HEK293 (cell line): ENCODE data around the gene SDS.

Source experiments
- FEZF1 ChIP-seq: fragments of 450-650 bp; formaldehyde crosslinking; IDR thresholded peaks from 2 replicates; pipeline ENCODE4 v1.5.1; 2016; ENCODE audit warnings: missing biosample characterization, missing genetic modification characterization
- GLIS2 ChIP-seq: fragments of 450-650 bp; formaldehyde crosslinking; IDR thresholded peaks from 2 replicates; pipeline ENCODE4 v1.5.1; 2016; ENCODE audit warnings: missing biosample characterization, missing genetic modification characterization
- OSR2 ChIP-seq: fragments of 450-650 bp; formaldehyde crosslinking; IDR thresholded peaks from 2 replicates; pipeline ENCODE4 v1.5.1; 2016; ENCODE audit warnings: missing biosample characterization, missing genetic modification characterization
- ZBTB11 ChIP-seq: fragments of 450-650 bp; formaldehyde crosslinking; conservative IDR thresholded peaks from 2 replicates; pipeline ENCODE4 v1.5.1; 2016; ENCODE audit warnings: low read depth, missing biosample characterization, missing genetic modification characterization
- ZBTB17 ChIP-seq: fragments of 450-650 bp; formaldehyde crosslinking; IDR thresholded peaks from 2 replicates; pipeline ENCODE4 v1.5.1; 2016; ENCODE audit warnings: missing biosample characterization, missing genetic modification characterization
- ZIC2 ChIP-seq: fragments of 450-650 bp; formaldehyde crosslinking; IDR thresholded peaks from 2 replicates; pipeline ENCODE4 v1.5.1; 2016; ENCODE audit warnings: missing biosample characterization, missing genetic modification characterization
- ZNF121 ChIP-seq: fragments of 450-650 bp; formaldehyde crosslinking; IDR thresholded peaks from 2 replicates; pipeline ENCODE4 v1.5.1; 2016; ENCODE audit warnings: missing biosample characterization, missing genetic modification characterization
- ZNF184 ChIP-seq: fragments of 450-650 bp; IDR thresholded peaks from 2 replicates; pipeline ENCODE4 v1.5.1; 2018; ENCODE audit warnings: missing biosample characterization, mild to moderate bottlenecking, missing genetic modification characterization
- ZNF211 ChIP-seq: fragments of 450-650 bp; formaldehyde crosslinking; IDR thresholded peaks from 2 replicates; pipeline ENCODE4 v1.5.1; 2016; ENCODE audit warnings: low read depth, missing biosample characterization, missing genetic modification characterization
- ZNF214 ChIP-seq: fragments of 450-650 bp; formaldehyde crosslinking; IDR thresholded peaks from 2 replicates; pipeline ENCODE4 v1.5.1; 2017; ENCODE audit warnings: missing biosample characterization, mild to moderate bottlenecking, missing genetic modification characterization, borderline replicate concordance
- ZNF23 ChIP-seq: fragments of 450-650 bp; formaldehyde crosslinking; IDR thresholded peaks from 2 replicates; pipeline ENCODE4 v1.5.1; 2016; ENCODE audit warnings: missing biosample characterization, missing genetic modification characterization, borderline replicate concordance
- ZNF280C ChIP-seq: fragments of 450-650 bp; formaldehyde crosslinking; IDR thresholded peaks from 2 replicates; pipeline ENCODE4 v1.5.1; 2016; ENCODE audit warnings: missing biosample characterization, missing genetic modification characterization
- ZNF366 ChIP-seq: fragments of 450-650 bp; formaldehyde crosslinking; conservative IDR thresholded peaks from 2 replicates; pipeline ENCODE4 v1.5.1; 2016; ENCODE audit warnings: missing biosample characterization, missing genetic modification characterization
- ZNF398 ChIP-seq: fragments of 450-650 bp; formaldehyde crosslinking; IDR thresholded peaks from 2 replicates; pipeline ENCODE4 v1.5.1; 2017; ENCODE audit warnings: missing biosample characterization, missing genetic modification characterization
- ZNF518A ChIP-seq: fragments of 450-650 bp; formaldehyde crosslinking; conservative IDR thresholded peaks from 2 replicates; pipeline ENCODE4 v1.5.1; 2016; ENCODE audit warnings: low read depth, missing biosample characterization, missing genetic modification characterization
- ZNF639 ChIP-seq: fragments of 450-650 bp; formaldehyde crosslinking; IDR thresholded peaks from 2 replicates; pipeline ENCODE4 v1.5.1; 2016; ENCODE audit warnings: missing biosample characterization, missing genetic modification characterization
- ZNF660 ChIP-seq: fragments of 450-650 bp; IDR thresholded peaks from 2 replicates; pipeline ENCODE4 v1.5.1; 2018; ENCODE audit warnings: missing biosample characterization, mild to moderate bottlenecking, missing genetic modification characterization
- ZNF692 ChIP-seq: fragments of 450-650 bp; formaldehyde crosslinking; IDR thresholded peaks from 2 replicates; pipeline ENCODE4 v1.5.1; 2016; ENCODE audit warnings: missing biosample characterization, missing genetic modification characterization
- ZNF791 ChIP-seq: fragments of 450-650 bp; formaldehyde crosslinking; IDR thresholded peaks from 2 replicates; pipeline ENCODE4 v1.5.1; 2016; ENCODE audit warnings: missing biosample characterization, missing genetic modification characterization
- ZXDB ChIP-seq: fragments of 450-650 bp; formaldehyde crosslinking; IDR thresholded peaks from 2 replicates; pipeline ENCODE4 v1.5.1; 2016; ENCODE audit warnings: missing biosample characterization, missing genetic modification characterization

Gene SDS

GRCh38 chr12:113422030-113422885, 18.6 kb upstream of the SDS start, which contains the start of gene SDSL (continued):
- no peak for TF ChIP-seq ZNF280C
- TF ChIP-seq ZNF121 (tag by site-specific recombination) = no peak
- peak; percentile 44 for TF ChIP-seq ZBTB11 (tag by site-specific recombination)
- TF ChIP-seq ZNF366 = peak; percentile 83
- 0 out of 2 replicates have a peak, but pooled peaks have one; percentile 15 for TF ChIP-seq ZNF692
- TF ChIP-seq ZXDB (tag by site-specific recombination) = peak; percentile 58
- TF ChIP-seq ZNF791 = no peak
- TF ChIP-seq ZNF23 (tag by site-specific recombination) = no peak
- TF ChIP-seq ZNF214 (tag by site-specific recombination) = no peak
- no peak for TF ChIP-seq OSR2 (tag by site-specific recombination)
- TF ChIP-seq ZIC2 (tag by site-specific recombination) = peak; percentile 66; the same call in 1 of the 2 replicates
- TF ChIP-seq ZNF184 (tag by site-specific recombination) = peak; percentile 27; the same call in 1 of the 2 replicates
- no peak for TF ChIP-seq FEZF1 (tag by site-specific recombination)
- 0 out of 2 replicates have a peak, but pooled peaks have one; percentile 43 for TF ChIP-seq ZNF398
- no peak for TF ChIP-seq ZNF639 (tag by site-specific recombination)
- TF ChIP-seq ZNF660 (tag by site-specific recombination) = peak; percentile 50; the same call in 1 of the 2 replicates
- TF ChIP-seq ZNF518A (tag by site-specific recombination) = 0 out of 2 replicates have a peak, but pooled peaks have one; percentile 18
- TF ChIP-seq ZNF211 (tag by site-specific recombination) = no peak
- 0 out of 2 replicates have a peak, but pooled peaks have one; percentile 5 for TF ChIP-seq GLIS2 (tag by site-specific recombination)
- TF ChIP-seq ZBTB17 = peak; percentile 84
